A673 (cell line): ENCODE measurements around the gene ZNF714. TPM values are rescaled to one million over a fixed set of nuclear protein-coding genes. Genes with fewer than 3 reads are reported as not detected.

Source experiments
- BruUV-seq: library from RNA; stranded (reverse); fragments of 400-500 nt; replicated peaks from 2 replicates; lab custom pipeline; 2021; lab: Mats Ljungman, UMichigan
- CTCF ChIA-PET: fragments of 300-600 bp; sonication (Branson Sonifier 250); formaldehyde crosslinking; loops from one replicate; lab custom pipeline; 2022; ENCODE audit warnings: antibody characterized with exemption; lab: Charles Lee
- POLR2A ChIA-PET: fragments of 300-600 bp; sonication (Branson Sonifier 250); formaldehyde crosslinking; loops from one replicate; lab custom pipeline; 2022; ENCODE audit warnings: antibody characterized with exemption; ENCODE audit not compliant: low non-redundant PET; lab: Charles Lee
- DNase-seq: peaks from one replicate; pipeline ENCODE4 v3.0.0-alpha.2; 2015; ENCODE audit warnings: low spot score
- H3K27ac ChIP-seq: fragments of 200-600 bp; sonication (generic); 2 replicates; pipeline ENCODE4 v1.5.1; 2016; ENCODE audit warnings: mixed run types, low read depth, mild to moderate bottlenecking, mixed read lengths, antibody characterized with exemption, low read length; ENCODE audit not compliant: poor library complexity, severe bottlenecking
- H3K27me3 ChIP-seq: fragments of 200-600 bp; sonication (generic); replicated peaks from 2 replicates; pipeline ENCODE4 v1.6.1; 2017; ENCODE audit warnings: mixed run types, low read depth, mild to moderate bottlenecking, mixed read lengths, antibody characterized with exemption, low read length; ENCODE audit not compliant: insufficient read depth, poor library complexity
- H3K36me3 ChIP-seq: fragments of 200-600 bp; sonication (generic); 2 replicates; pipeline ENCODE4 v1.6.1; 2016; ENCODE audit warnings: mixed run types, mild to moderate bottlenecking, mixed read lengths, antibody characterized with exemption, low read length; ENCODE audit not compliant: insufficient read depth, poor library complexity, severe bottlenecking
- H3K4me1 ChIP-seq: fragments of 200-600 bp; sonication (generic); 2 replicates; pipeline ENCODE4 v1.6.1; 2017; ENCODE audit warnings: mixed run types, mild to moderate bottlenecking, mixed read lengths, antibody characterized with exemption, low read length; ENCODE audit not compliant: insufficient read depth, poor library complexity, severe bottlenecking
- H3K4me3 ChIP-seq: fragments of 200-600 bp; sonication (generic); 2 replicates; pipeline ENCODE4 v1.5.1; 2016; ENCODE audit warnings: low read depth, mixed run types, mild to moderate bottlenecking, mixed read lengths, low read length; ENCODE audit not compliant: poor library complexity, severe bottlenecking
- H3K9me3 ChIP-seq: fragments of 200-600 bp; sonication (generic); 2 replicates; pipeline ENCODE4 v1.6.1; 2016; ENCODE audit warnings: mixed run types, low read depth, mild to moderate bottlenecking, mixed read lengths, antibody characterized with exemption, low read length; ENCODE audit not compliant: poor library complexity, severe bottlenecking
- CTCF ChIP-seq: fragments of 300-800, 200-600 bp; sonication (generic); conservative IDR thresholded peaks from 2 replicates; pipeline ENCODE4 v1.5.1; 2017; ENCODE audit warnings: low read depth, mild to moderate bottlenecking, antibody characterized with exemption, low read length, moderate library complexity, mixed read lengths
- EZH2 ChIP-seq: fragments of 200-600 bp; sonication (generic); IDR thresholded peaks from 2 replicates; pipeline ENCODE4 v1.6.1; 2017; ENCODE audit warnings: borderline replicate concordance, low read depth, mild to moderate bottlenecking, mixed read lengths, antibody characterized with exemption, low read length; ENCODE audit not compliant: poor library complexity, severe bottlenecking
- intact Hi-C: fragments of 100-400 bp; cut with micrococcal nuclease; formaldehyde crosslinking; loops from one replicate; pipeline ENCODE4 v1.10.0; 2022; ENCODE audit not compliant: unreplicated experiment
- total RNA-seq: library from RNA; stranded (reverse); gene quantifications from 2 replicates; pipeline ENCODE4 v1.2.3, GENCODE V29; 2021

The ZNF714 gene
- total RNA-seq, 1 experiment from 2014 or later = 21.3 TPM

GRCh38 chr19:21117041-21117907, 35.3 kb downstream of the ZNF714 start:
- H3K9me3 ChIP-seq = peaks cover 33% of the 10 kb centered on the region
- POLR2A ChIA-PET = no interaction called here
- TSS peak; percentile 11 for BruUV-seq
- peaks cover 30% of the 10 kb centered on the region for H3K36me3 ChIP-seq
- TF ChIP-seq CTCF (no peak), EZH2 (no peak)
- no peaks in the 10 kb centered on the region for H3K4me1 ChIP-seq
- intact Hi-C loops = no loop called here
- DNase-seq = no peak
- no peak overlapping the region for H3K27ac ChIP-seq
- H3K4me3 ChIP-seq = no peak overlapping the region
- CTCF ChIA-PET = no interaction called here
- H3K27me3 ChIP-seq = no peaks in the 10 kb centered on the region

GRCh38 chr19:21126078-21126477, 44.1 kb downstream of the ZNF714 start:
- Histone ChIP-seq H3K4me3 (no peak overlapping the region), H3K27me3 (no peaks in the 10 kb centered on the region), H3K4me1 (no peaks in the 10 kb centered on the region), H3K36me3 (peaks cover 4% of the 10 kb centered on the region), H3K27ac (no peak overlapping the region), H3K9me3 (peaks cover 7% of the 10 kb centered on the region)
- TF ChIP-seq CTCF (no peak), EZH2 (no peak)
- intact Hi-C loops = no loop called here
- CTCF ChIA-PET = no interaction called here
- POLR2A ChIA-PET = interaction anchor here (0.7 kb wide), 1 partner anchor 702 kb away, joined by 4 read pairs; no protein-coding TSS in a partner anchor
- DNase-seq = no peak
- BruUV-seq = no TSS peak

GRCh38 chr19:21127001-21127400, 45.0 kb downstream of the ZNF714 start:
- intact Hi-C loops = no loop called here
- Histone ChIP-seq H3K27ac (no peak overlapping the region), H3K4me1 (no peaks in the 10 kb centered on the region), H3K4me3 (no peak overlapping the region), H3K9me3 (peaks cover 7% of the 10 kb centered on the region), H3K36me3 (peaks cover 4% of the 10 kb centered on the region), H3K27me3 (no peaks in the 10 kb centered on the region)
- ChIA-PET POLR2A (no interaction called here), CTCF (no interaction called here)
- TF ChIP-seq EZH2 (no peak), CTCF (no peak)
- BruUV-seq = no TSS peak
- DNase-seq = no peak
